Stomach (tissue), 4 donors: ENCODE measurements around the gene UCKL1.

ENCODE experiments used
- POLR2A ChIP-seq, 4 donors: fragments of 450-650 bp; IDR thresholded peaks; one replicate each; pipeline ENCODE4 v1.6.1; 2016; ENCODE audit warnings: antibody characterized with exemption in 4 of 4, control low read depth in 2 of 4, mild to moderate bottlenecking in 1 of 4, moderate library complexity in 1 of 4
- POLR2AphosphoS5 ChIP-seq, 3 donors: sonication (generic); formaldehyde crosslinking; IDR thresholded peaks; one replicate each; pipeline ENCODE4 v1.6.1; 2016; ENCODE audit warnings: antibody characterized with exemption in 3 of 3
- TF ChIP-seq, protein P1 (sequence below), 7 experiments: fragments of 450-650 bp in 4 of 7; fragments of 200-600 bp in 3 of 7; sonication (generic) in 3 of 7; IDR thresholded peaks; one replicate each; pipeline ENCODE4 v1.5.1; 2016 to 2019; ENCODE audit warnings: antibody characterized with exemption in 7 of 7, control low read depth in 2 of 7, mild to moderate bottlenecking in 1 of 7

DNA sequence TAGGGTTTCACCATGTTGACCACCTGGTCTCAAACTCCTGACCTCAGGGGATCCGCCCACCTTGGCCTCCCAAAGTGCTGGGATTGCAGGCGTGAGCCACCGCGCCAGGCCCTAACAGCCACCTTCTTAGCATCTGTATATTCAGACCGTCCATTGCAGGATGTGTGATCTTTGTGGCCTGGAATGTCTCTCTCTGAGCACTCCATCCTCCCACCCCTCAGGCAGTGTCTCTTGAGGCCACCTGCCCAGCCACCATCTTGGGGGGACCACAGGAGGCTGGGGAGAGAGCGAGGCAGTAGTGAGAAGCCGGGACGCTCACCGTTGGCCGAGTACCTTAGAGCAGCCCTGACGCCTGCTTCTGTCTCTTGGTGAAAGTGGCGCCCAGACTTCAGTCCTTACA lies 42.4 kb downstream of the UCKL1 start:
- TF ChIP-seq, protein P1, sequence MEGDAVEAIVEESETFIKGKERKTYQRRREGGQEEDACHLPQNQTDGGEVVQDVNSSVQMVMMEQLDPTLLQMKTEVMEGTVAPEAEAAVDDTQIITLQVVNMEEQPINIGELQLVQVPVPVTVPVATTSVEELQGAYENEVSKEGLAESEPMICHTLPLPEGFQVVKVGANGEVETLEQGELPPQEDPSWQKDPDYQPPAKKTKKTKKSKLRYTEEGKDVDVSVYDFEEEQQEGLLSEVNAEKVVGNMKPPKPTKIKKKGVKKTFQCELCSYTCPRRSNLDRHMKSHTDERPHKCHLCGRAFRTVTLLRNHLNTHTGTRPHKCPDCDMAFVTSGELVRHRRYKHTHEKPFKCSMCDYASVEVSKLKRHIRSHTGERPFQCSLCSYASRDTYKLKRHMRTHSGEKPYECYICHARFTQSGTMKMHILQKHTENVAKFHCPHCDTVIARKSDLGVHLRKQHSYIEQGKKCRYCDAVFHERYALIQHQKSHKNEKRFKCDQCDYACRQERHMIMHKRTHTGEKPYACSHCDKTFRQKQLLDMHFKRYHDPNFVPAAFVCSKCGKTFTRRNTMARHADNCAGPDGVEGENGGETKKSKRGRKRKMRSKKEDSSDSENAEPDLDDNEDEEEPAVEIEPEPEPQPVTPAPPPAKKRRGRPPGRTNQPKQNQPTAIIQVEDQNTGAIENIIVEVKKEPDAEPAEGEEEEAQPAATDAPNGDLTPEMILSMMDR (IDR thresholded peaks at IDR 0.05) = no peak
- TF ChIP-seq POLR2A (IDR thresholded peaks at IDR 0.05) (no peak), POLR2AphosphoS5 (IDR thresholded peaks at IDR 0.05) (no peak)
